Measurements from ENCODE around the gene BDH1.

The BDH1 gene

DNA sequence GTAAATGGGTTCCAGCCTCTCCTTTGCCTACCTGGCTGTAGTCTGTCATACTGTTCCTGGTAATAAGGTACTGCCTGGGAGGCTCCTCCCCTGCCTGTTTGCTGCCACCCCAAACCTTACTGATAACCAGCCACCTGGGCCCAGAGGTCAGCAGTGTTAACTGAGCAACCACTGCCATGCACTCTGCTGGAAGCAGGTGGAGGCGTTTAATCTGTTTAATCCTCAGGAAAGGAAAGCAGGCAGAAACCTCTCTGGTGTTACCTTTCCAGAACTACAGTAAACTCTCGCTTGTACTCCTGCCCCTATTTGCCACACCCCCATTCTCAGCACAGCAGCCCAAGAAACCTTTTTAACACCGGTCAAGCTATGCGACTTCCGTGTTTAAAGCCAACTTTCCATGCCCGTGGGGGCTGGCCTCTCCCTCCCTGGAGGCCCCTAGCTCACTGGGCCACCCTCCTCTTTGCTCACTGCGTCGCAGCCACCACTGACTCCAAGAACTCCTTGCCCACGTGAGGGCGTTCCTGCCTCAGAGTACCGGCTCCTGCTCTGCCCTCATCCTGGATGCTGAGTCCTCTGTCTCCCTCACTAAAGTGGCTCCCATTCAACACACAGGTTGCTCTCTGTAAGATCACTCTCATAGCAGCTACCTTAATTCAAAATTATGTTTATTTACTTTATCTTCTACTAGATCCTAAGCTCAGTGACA, 8.3 kb downstream of the BDH1 start:
- no peak for DNase-seq (ENCODE audit: low read depth)

DNA sequence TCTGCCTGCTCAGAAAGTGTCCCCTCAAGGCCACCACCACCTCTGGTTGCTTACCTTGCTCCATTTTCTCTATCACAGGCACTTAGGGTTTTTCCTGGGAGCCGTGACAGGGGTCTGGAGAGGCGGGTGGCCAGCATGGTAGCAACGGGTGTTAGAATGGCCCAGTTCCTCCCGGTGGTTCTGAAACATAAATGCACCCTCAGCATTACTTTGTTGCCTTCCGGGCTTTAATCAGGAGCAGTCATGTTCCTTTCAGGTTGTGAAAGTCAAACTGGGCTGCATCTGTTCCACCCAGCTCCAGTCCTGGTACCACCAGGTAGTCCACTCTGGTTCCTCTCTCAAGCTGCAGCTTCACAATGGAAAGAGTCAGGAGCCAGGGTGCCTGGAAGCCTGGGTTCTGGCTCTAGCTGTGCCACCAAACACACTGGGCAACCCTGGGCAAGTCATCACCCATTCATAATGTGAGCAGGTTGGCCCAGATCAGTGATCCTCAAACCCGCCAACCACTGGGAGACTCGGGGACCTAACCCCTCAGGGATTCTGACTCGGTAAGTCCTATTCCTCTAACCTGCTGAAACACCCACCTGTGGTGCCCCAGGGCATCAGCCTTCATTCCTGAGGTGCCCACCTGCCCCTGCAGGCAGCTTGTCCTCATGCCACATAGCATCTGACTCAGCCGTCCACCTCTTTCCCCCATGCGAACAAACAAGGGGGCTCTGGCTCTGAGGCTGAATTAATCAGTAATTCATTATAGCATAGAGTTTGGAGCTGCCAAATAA, 9.3 kb downstream of the BDH1 start:
- DNase-seq (ENCODE audit: low read depth) = no peak

DNA sequence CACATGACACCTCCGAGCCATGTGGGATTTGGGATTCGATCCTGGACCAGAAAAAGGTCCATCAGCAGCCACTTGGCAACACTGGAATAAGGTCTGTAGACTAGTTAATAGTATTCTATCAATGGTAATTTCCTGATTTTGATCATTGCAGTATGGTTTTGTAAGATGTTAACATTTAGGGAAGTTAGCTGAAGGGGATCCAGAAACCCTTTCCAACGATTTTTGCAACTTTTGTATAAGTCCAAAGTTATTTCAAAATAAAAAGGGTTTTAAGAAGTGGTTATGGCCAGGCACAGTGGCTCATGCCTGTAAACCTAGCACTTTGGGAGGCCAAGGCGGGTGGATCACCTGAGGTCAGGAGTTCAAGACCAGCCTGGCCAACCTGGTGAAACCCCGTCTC, 10.2 kb downstream of the BDH1 start:
- no peak for DNase-seq (ENCODE audit: low read depth)

DNA sequence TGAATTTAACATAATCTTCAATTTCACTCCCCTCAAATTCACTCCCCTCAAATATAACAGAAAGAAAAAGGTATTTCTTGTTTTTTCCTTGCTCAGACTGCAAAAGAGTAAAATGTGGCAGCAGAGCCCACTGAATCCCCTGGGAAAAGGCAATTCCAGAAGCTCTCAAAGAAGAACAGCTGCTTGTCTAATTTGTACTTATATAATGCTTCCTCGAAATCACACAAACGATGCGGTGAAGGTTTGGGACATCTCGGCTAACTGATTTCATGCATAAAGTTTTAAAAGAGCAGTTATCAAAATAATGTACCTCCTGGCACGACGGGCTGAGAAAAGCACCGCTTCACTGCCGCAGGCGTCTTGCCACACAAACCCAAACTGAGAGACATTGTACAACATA, 10.7 kb downstream of the BDH1 start:
- DNase-seq (ENCODE audit: low read depth) = no peak

DNA sequence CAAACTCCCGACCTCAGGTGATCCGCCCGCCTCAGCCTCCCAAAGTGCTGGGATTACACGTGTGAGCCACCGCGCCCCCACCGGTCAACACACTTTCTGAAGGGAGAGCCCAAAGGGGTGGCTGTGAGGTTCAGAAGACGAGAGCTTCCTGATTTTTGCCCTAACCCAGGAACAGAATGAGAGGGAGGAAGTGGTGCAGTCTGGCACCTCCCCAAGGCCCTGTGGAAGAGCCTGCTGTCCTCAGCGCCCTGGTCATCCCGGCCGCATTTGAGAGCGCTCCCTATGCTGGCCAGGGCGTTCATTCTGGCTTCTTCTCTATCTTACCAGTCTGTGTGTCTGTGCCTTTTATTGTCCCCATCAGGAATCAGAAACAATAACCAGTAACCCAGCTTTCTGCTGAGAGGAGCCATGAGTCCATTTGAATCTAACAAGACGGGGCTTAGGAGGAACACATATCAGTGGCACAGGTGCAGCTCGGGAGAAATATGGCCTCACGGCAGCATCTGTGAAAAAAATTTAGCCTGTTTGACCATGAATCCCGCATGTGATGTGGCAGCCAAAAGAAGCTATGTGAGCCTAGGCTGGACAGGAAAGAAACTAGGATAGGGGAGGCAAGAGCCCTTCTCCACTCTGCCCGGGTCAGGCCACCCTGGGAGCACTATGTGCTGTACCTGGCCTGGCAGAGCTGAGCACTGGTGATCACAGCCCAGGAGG, 12.9 kb downstream of the BDH1 start:
- no peak for DNase-seq (ENCODE audit: low read depth)

DNA sequence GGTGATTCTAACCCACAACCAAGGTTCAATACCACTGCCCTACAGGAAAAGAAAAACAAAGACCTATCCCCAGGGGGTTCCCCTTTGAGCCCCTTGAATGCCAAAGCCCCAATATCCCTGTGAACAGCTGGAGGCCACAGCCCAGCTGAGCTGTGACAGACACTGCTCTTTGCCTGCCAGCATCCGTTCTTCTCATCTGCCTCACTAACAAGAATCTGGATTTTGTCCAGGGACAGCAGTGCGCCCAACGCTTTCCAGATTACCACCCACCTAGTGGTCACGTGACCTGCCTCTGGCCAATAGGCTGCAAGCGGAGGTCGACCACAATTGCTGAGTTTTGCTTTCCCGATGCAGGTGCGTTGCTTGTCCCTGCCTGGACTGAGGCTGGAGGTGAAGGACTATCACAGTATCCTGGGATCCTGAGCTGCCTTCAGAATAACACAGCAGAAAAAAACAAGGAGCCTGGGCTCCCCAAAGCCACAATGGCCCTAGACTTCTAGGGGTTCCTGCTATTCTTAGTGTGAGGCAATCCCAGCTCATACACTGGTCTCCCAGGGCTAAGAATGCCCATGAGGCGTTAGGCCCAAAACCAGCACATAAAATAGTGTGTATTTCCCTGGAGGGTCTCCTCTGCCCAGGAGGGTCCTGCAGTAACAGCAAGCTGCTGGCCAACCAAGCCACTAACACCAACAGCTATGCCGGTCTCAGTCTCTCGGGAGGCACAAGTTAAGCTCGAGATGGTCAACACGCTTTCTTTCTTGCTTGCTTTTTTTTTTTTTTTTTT, 13.8 kb downstream of the BDH1 start:
- no peak for DNase-seq (ENCODE audit: low read depth)

DNA sequence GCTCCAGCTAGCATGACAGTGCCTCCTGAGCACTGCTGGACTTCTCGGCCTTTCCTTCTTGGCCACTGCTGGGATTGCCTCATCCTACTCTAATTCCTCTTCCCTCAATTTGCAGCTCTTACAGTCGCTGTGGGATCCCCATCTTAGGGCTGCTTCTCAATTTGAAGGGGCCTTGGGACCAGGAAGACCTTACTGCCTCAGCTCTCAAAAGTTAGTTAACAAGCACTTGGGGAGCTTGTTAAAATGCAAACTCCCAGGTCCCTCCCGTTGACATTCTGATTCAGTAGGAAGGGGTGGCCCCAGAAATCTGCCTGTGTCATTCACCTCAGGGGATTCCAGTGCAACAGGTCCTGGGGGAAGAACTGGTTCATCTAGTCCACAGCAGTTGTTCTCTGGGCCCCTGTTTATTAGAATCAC, 14.8 kb downstream of the BDH1 start:
- DNase-seq (ENCODE audit: low read depth) = no peak

DNA sequence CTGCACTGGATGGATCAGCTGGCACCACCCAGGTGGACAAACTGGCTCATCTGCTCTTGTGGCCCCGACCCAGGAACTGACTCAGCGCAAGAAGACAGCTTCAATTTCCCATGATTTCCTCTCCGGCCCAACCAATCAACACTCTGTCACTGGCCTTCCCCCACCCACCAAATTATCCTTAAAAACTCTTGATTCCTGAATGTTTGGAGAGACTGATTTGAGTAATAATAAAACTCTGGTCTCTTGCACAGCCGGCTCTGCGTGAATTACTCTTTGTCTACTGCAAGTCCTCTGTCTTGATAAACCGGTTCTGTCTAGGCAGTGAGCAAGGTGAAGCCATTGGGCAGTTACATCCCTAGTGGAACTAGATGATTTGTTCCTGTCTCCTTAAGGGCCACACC, 16.1 kb downstream of the BDH1 start:
- DNase-seq (ENCODE audit: low read depth) = no peak

DNA sequence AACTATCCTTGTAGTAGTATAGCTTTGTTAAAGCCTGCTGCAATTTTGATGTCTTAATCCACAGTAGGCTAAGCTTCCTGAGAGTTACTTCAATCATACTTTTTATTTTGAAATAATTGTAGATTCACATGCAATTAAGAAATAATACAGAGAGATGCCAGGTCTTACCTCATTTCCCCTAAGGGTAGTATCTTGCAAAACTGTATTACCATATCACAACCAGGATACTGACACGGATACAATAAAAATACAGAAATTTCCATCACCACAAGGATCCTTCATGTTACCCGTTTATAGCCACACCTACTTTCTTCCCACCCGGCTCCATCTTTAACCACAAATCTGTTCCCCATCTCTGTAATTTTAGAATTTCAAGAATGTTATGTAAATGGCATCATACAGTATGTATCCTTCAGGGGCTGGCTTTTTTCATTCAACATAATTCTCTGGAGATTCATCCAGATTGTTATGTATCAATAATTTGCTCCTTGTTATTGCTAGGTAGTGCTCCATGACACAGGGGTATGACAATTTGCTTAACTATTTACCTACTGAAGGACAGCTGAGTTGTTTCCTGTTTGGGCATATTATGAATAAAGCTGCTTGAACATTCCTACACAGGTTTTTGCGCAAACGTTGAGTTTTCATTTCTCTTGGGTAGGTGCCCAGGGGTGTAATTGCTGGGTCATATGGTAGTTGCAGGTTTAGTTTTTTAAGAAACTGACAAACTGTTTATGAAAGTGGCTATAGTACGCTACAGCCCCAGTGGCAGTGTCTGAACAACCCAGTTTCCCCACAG, 21.6 kb downstream of the BDH1 start:
- no peak for DNase-seq (ENCODE audit: low read depth)

DNA sequence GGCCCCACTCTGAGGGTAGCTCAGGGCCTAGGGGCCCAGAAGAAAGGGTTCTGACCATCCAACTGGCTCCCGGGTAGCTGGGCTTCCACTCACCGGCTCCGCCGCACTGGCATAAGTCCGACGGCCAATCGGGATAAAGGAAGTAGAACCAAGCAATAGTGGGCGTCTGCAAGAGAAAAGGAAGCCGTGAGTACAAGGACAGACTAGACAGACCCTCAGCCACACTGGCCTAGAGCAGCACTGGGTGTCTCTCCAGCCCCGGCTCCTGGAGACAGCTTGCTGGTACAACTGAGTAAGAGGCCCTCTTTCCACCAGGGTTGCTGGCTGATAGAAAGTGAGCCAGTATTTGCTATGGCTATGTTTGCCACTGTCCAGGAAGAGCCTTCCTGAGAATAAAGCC, 22.4 kb downstream of the BDH1 start:
- DNase-seq (ENCODE audit: low read depth) = no peak

DNA sequence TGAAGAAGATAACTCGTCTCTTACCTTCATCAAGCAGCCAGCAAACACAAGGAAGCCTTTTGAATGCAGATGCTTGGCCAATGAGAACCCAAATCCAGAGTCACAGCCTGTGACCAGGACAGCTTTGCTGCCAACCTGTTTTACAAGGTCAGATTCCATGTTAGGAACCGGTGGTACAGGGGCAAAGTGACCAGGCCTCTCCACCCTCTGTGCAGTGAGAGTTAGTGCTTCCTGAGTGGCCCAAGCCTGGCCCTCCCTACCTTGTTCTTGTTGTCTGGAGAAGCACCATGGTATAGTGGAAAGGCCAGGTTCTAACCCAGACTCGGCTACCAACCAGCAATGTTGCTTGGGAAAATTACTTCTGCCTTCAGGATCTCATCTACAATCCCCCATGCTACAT, 23.4 kb downstream of the BDH1 start:
- no peak for DNase-seq (ENCODE audit: low read depth)

DNA sequence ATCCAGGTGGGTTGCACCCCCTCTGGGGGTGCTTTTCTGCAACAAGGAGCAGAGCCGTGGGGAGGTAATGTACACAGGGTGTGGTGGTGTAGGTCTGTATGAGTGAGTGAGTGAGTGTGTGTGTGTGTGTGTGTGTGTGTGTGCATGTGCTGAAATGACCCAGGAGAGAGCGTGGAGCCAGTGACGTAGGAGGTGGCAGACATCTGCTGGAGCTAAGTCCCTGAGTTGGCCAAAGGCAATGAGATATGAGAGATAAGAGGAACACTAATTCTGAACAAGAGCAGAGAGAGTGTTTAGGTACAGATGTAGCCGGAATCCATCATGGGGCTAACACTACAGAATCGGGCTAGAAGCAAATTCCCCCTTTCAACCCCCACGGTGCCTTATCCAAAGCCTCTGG, 27.6 kb downstream of the BDH1 start:
- DNase-seq (ENCODE audit: low read depth) = no peak

DNA sequence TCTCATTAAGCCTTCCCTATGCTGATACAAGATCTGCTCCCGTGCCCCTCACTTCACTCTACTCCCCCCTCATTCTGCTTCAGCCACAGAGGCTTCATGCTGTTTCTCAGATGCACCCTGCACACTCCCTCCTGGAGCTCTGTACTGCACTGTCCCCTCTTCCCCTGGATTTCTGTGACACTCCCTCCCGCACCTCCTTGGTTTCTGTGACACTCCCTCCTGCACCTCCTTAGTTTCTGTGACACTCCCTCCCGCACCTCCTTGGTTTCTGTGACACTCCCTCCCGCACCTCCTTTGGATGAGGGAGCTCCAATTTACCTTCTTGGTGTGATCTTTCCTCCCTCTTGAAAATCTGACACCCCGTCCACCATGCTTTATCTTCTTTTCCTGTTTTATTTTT, 28.2 kb downstream of the BDH1 start:
- DNase-seq (ENCODE audit: low read depth) = no peak

DNA sequence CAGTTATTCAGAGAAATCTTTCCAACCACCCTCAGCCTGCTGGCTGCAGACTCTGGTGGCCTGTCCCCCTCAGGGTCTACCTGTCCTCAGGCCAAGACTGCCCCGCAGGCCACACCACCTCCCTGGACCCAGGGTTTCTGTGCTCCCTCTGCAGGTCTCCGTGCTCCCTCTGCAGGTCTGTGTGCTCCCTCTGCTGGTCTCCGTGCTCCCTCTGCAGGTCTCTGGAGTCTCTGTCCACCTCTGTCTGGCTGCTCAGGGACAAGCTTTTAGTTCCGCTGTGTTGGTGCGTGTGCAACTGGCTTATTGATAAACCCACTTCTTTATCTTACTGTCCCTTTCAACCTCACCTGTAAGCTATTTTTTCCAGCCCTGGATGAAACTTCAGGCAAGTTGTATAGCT, 30.1 kb downstream of the BDH1 start:
- DNase-seq (ENCODE audit: low read depth) = no peak

DNA sequence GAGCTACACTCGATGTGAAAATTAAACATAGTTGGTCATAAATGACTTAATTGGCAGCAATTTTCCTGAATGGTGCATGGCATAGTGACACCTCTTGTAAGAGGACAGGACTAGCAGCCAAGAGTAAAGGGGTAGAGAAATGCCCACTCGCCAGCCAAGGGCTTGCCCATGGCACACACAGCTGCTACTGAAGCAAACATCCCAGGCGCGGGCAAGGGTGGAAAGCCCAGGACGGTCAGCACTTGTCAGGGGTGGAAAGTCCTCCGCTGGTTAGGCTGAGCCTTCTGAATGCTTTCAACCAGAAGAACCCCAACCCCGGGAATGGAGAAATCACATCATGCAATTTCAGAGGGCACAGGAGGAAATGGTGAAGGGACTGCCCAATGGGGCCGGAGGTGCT, 31.6 kb downstream of the BDH1 start:
- no peak for DNase-seq (ENCODE audit: low read depth)

DNA sequence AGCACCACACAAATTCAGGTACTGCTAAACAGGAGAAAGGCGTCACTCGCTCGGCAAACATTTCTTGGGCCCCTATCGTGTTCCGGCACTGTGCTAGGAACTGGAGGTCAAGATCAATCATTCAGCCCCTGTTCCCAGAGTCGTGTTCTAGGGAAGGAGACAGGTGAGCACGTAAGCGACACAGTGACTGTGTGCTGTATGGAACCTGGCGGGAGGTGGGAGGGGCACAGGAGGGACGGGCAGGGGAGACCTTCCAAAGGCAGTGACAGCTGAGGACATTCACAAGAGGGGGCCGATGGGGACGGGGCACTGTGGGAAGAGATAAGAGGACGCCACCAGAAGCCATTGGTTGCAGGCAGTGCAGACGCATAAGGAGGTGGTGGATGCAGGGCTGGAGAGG, 32.2 kb downstream of the BDH1 start:
- no peak for DNase-seq (ENCODE audit: low read depth)

DNA sequence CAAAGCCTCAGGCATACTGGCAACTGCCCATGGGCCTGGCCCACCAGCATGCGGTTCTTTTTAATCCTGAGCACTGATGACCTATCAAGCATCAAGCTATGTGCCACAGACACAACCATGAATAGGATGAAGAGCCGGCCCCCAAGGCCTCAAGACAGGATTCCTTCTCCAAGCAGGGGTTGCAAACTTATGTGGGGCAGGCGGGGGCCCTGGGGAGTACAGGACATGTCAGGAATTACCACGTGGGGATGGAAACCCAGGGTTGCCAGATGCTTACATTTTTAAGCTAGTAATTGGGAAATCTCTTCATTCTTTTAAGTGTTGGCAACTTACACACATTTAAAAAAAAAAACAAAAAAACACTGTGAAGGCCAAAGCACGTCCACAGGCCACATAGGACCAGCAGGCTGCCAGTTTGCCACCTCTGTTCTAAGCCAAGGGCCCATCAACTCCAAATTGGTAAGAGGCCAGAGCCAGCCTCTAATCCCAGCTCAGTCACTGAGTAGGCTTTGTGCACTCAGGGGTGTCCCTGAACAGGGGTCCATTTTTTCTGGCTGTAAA, 32.8 kb downstream of the BDH1 start:
- DNase-seq (ENCODE audit: low read depth) = no peak

DNA sequence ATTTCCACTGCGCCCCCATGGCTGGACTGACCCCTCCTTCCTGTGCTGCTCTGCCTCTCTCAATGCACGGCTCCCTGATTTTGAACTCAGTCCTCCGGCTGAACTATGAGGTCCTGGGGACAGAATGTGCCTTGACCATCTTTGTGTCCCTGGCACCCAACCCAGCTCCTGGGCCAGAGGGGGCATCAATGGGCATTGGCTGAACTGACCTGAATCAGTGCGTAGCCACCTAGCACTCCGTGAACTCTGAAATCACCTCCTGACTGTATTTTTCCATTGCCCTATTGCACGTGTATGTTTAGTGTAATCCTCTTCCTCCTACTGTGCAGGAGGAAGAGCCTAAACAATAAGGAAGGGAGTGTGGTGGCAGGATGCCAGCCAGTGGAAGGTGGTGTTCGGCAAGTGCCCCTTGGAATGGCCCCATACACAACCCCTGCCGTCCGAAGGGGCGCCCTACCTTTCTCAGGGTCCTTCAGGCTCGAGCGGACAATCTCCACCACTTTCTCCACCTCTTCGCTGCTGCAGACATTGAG, 33.5 kb downstream of the BDH1 start:
- DNase-seq (ENCODE audit: low read depth) = no peak

DNA sequence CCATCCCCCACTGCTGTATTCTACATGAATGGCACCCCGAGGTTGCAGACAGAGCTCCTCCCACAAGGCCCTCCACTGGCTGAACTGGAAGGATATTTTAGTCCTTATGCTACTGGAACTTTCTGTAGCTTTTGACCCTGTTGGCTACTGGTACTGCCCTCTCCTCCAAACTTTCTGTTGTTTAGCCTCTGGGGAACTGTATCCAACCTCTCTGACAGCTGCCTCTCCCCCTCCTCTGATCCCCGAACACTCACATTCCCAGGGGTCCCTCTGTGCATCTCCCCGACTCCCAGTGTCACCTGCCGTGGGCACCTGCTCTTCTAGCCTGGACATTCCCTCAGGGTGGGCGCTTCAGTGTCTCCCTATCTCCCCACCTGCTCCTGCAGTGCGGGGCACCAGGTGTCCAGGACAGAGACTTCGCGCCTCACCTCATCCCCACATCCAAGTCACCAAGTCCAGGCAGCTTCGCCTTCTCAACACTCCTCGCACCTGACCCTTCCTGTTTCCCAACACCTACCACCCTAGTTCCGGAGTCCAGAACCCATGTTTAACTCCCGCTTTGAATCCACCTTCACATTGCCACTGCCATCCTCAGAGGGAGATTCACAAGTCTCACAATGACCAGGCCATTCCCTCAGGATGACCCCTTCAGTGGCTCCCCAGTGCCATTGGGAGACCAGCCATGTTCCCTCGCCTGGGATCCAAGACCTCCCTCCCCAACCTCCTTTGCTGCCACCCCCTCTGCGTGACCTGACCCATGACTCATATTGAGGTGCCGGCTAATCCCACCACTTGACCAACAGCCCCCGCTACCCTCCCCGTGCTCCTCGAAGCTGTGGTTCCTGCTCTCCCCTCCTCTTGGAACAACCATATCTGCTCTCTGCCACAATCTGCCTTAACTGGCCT, 34.2 kb downstream of the BDH1 start:
- DNase-seq (ENCODE audit: low read depth) = no peak
